ENCODE results near the gene GNG4. TPM values are rescaled to one million over a fixed set of nuclear protein-coding genes. Genes with fewer than 3 reads are reported as not detected.

Gene GNG4
- total RNA-seq, 1 donor from 2014 or later = not detected

- intact Hi-C loops (cut with DNase I) = no loop called here
- Histone ChIP-seq H3K27ac (peak within 1 kb of the TSS; percentile 97), H3K4me1 (peaks cover 16% of the 10 kb centered on the region), H3K4me3 (peak within 1 kb of the TSS; percentile 84), H3K27me3 (ENCODE audit: low read depth) (no peaks in the 10 kb centered on the region), H3K36me3 (no peaks in the 10 kb centered on the region), H3K9me3 (no peaks in the 10 kb centered on the region)
- DNase-seq (no peak), ATAC-seq (peak; percentile 73 to 74)
- TF ChIP-seq, protein P1, sequence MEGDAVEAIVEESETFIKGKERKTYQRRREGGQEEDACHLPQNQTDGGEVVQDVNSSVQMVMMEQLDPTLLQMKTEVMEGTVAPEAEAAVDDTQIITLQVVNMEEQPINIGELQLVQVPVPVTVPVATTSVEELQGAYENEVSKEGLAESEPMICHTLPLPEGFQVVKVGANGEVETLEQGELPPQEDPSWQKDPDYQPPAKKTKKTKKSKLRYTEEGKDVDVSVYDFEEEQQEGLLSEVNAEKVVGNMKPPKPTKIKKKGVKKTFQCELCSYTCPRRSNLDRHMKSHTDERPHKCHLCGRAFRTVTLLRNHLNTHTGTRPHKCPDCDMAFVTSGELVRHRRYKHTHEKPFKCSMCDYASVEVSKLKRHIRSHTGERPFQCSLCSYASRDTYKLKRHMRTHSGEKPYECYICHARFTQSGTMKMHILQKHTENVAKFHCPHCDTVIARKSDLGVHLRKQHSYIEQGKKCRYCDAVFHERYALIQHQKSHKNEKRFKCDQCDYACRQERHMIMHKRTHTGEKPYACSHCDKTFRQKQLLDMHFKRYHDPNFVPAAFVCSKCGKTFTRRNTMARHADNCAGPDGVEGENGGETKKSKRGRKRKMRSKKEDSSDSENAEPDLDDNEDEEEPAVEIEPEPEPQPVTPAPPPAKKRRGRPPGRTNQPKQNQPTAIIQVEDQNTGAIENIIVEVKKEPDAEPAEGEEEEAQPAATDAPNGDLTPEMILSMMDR (IDR thresholded peaks at IDR 0.05) = no peak
Observed at GRCh38 chr1:235504122-235504493, 145.5 kb downstream of the GNG4 start, which contains the start of gene B3GALNT2. TSS of gene B3GALNT2 (minus strand) at chr1:235504452. CDS start at chr1:235504252, 200 bp downstream.

DNA sequence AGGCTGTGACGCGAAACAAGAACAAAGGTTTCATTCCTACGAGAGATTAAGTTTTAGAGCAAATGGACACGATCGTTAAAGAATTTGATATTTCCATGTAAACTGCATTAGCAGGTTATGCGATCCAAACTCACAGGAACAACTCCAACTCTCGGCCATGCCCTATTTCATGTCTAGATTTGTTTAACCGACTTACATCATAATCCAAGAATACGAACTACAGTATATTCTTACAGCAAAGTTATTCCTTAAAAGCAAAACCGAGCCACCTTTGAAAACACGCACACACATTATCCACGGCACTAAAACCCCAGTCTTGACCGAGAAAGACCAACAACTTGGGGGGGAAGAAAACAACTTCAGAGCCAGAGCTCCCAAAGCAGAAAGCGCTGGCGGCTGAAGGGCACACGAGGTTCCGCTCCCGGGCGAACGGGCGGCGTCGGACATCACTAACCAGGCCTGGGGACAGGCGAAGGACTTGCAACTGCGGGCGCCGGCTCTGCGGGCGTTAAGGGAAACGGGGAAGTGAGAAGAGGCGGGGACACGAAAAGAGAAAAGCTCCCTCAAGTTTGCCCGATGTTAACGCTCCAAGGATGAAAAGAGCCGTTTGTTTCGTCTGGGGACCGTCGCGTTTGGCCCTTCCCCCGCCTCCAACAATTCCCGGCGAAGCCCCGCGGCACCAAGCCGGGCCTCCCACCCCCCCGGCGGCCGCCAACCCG is 146.0 kb downstream of the GNG4 start:
- intact Hi-C loops (cut with DNase I) = no loop called here
- Histone ChIP-seq H3K4me3 (peak overlapping the region; percentile 84), H3K9me3 (no peaks in the 10 kb centered on the region), H3K4me1 (peaks cover 16% of the 10 kb centered on the region), H3K27ac (peak overlapping the region; percentile 97), H3K36me3 (no peaks in the 10 kb centered on the region), H3K27me3 (ENCODE audit: low read depth) (no peaks in the 10 kb centered on the region)
- DNase-seq (peak; percentile 77), ATAC-seq (peak in 1 of 2 donors; percentile 22)
- TF ChIP-seq, protein P1 (IDR thresholded peaks at IDR 0.05) = no peak

DNA sequence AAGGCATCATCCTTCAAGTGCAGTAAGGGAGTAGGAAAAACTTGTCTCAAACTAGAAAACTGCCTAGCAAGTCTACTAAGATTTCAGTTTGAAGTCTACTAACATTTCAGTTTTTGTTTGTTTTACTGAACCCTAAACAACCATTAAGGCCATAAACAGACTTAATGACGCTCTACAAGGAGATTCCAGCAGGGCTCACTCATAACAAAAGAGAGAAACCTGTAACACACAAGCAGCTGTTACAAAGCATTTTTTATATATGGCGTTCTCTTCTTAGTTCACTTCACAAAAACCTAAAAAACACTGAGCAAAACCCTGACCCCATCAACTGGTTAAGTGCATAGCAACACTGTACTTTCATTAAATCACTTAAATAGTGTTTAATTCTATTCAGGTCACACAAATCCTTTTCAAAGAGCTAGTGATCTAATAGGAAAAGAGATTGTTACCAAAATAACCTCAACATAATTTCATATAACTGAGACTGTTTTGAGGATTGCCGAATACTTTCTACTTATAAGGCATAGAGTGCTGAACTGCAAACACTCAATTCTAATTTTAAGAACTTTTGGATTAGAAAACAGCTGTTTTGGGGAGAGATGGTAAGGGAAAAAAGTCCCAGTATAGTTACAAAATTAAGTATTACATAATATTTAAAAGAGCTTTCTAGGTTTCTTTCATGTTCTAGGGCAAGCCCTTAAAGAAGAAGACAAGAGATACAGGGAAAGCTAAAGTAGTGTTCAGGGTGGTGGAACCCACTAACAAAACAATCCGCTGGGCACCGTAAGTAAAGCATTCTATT is 146.8 kb downstream of the GNG4 start:
- DNase-seq (no peak), ATAC-seq (no peak)
- H3K9me3 ChIP-seq = no peaks in the 10 kb centered on the region
- TF ChIP-seq, protein P1 (IDR thresholded peaks at IDR 0.05) = no peak
- intact Hi-C loops (cut with DNase I) = no loop called here
- H3K4me1 ChIP-seq = peaks cover 16% of the 10 kb centered on the region
- H3K27ac ChIP-seq = peak overlapping the region; percentile 97
- H3K36me3 ChIP-seq = no peaks in the 10 kb centered on the region
- peak overlapping the region; percentile 84 for H3K4me3 ChIP-seq
- no peaks in the 10 kb centered on the region for H3K27me3 ChIP-seq (ENCODE audit: low read depth)

GRCh38 chr1:235500971-235501540 is 148.5 kb downstream of the GNG4 start:
- H3K27ac ChIP-seq = no peak overlapping the region
- no peaks in the 10 kb centered on the region for H3K36me3 ChIP-seq
- TF ChIP-seq, protein P1 (IDR thresholded peaks at IDR 0.05) = no peak
- no peak for DNase-seq
- ATAC-seq = no peak
- H3K4me3 ChIP-seq = no peak overlapping the region
- no peaks in the 10 kb centered on the region for H3K27me3 ChIP-seq (ENCODE audit: low read depth)
- peaks cover 16% of the 10 kb centered on the region for H3K4me1 ChIP-seq
- H3K9me3 ChIP-seq = no peaks in the 10 kb centered on the region
- intact Hi-C loops (cut with DNase I) = no loop called here

Other genes with a start within 250 kb of the GNG4 start
- gene B3GALNT2, start 145.3 kb downstream of the GNG4 start, total RNA-seq = 15.5 TPM
- 72.4 TPM for gene LYST, start 217.1 kb upstream of the GNG4 start, total RNA-seq